ENCODE data around the gene MYO5C.
A peak's percentile ranks its signal among the peaks of the same experiment; 100 is the strongest.

MYO5C gene

DNA sequence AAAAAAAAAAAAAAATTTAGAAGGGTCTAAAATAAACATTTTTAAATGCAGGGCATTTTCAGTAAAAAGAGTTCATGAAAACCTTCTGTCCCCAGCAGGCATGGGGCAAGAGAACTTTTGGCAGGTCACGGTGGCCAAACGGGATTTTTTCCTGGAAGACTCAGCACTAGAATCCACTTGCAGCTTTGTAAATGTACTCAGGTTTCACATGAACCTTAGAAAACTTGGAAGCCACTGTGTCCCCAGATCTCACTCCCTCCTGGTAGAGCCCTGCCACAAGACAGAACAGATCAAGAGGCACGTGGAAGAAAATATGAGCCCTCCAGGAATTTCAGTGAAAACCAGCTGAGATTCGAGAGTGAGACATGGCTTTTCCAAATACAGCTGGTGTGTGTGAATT, 102.3 kb downstream of the MYO5C start:
- no peak for DNase-seq (ENCODE audit: low read depth)
- H3K4me3 ChIP-seq (ENCODE audit: low read length) = no peak overlapping the region
- TF ChIP-seq, protein P1, sequence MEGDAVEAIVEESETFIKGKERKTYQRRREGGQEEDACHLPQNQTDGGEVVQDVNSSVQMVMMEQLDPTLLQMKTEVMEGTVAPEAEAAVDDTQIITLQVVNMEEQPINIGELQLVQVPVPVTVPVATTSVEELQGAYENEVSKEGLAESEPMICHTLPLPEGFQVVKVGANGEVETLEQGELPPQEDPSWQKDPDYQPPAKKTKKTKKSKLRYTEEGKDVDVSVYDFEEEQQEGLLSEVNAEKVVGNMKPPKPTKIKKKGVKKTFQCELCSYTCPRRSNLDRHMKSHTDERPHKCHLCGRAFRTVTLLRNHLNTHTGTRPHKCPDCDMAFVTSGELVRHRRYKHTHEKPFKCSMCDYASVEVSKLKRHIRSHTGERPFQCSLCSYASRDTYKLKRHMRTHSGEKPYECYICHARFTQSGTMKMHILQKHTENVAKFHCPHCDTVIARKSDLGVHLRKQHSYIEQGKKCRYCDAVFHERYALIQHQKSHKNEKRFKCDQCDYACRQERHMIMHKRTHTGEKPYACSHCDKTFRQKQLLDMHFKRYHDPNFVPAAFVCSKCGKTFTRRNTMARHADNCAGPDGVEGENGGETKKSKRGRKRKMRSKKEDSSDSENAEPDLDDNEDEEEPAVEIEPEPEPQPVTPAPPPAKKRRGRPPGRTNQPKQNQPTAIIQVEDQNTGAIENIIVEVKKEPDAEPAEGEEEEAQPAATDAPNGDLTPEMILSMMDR (conservative IDR thresholded peaks at IDR 0.05; ENCODE audit: low read depth, low read length) = no peak

DNA sequence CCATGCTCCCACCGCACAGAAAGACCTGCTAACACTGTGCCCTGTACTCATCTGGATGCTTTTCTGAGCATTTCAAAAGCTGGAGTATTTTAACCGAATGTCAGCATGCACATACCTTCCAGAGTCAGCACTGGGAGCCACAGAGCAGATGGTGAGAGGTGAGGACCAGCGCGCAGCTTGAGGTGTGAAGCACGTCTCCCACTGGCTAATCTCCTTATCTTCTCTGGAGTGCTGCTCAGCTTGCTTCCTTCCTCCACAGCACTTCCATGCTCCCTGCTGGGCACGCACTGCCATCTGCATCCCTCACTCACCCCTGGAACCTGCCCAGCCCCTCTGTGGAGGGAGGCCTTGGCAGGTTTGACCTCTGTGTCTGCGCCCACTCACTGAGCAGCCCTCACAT, 104.4 kb downstream of the MYO5C start, which contains the start of gene GNB5:
GNB5 (minus strand) TSS at position 186 of the 400 bp plus-strand sequence. CDS start 6,716 bp downstream, outside the sequence.
- H3K4me3 ChIP-seq (ENCODE audit: low read length) = no peak within 1 kb of the TSS
- no peak for DNase-seq (ENCODE audit: low read depth)
- TF ChIP-seq, protein P1 (conservative IDR thresholded peaks at IDR 0.05; ENCODE audit: low read depth, low read length) = no peak

DNA sequence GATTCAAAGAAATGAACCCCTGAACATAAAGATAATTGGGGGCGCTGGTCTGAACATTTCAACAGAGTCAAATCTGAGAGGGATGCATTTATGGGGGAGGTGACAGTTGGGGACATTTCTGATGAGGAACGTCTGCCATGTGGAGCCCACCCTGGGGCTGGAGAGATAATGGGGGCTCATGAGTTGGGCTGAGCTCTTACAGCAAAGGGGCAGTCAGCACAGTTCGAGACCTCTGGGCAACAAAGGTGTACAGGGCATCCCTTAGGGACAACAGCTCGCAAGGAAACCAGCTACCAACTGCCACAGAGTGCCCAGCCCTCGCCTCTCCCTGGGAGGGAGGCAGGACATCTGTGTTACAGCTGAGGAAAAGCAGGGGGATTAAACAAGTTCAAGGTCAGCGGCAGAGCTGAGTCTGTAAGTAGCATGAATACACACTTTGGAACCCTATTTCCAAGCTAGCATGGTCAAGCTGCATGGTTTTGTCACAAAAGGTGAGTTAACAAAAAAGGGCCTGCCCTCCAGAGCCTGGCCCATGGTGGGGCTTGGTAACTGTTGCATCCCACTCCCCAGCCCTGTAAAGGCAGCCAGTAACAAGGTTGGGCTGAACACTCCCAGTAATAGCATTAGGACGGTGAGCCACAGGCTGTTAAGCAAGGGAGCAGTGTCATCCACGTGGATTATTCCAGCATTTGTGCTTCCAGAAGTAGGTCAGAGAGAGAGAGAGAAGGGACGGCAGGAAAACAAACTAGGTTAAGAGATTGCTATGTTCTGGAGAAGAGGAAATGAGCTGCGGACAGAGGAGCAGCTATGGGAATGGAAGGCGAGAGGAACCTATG, 108.7 kb downstream of the MYO5C start:
- DNase-seq (ENCODE audit: low read depth) = no peak
- TF ChIP-seq, protein P1 (conservative IDR thresholded peaks at IDR 0.05; ENCODE audit: low read depth, low read length) = no peak
- no peak overlapping the region for H3K4me3 ChIP-seq (ENCODE audit: low read length)

DNA sequence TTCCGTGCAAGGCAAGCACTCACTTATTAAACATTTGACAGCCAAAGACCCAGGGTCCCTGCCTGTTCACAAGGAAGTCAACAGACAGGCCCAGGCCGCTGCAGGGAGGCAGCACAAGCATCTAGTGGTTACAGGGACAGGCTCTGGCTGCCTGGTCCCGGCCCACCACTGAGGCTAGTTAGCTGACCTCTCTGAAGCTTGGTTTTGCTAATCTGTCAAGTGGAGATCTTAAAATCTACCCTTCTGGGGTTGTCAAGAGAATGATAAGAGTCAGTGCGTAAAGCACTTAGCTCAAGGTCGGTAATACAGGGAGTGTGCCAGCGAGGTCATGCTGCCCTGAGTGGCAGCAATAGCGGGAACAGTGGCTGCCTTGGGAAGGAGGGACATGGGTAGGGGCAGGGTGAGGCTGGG, 110.4 kb downstream of the MYO5C start:
- DNase-seq (ENCODE audit: low read depth) = no peak
- TF ChIP-seq, protein P1 (conservative IDR thresholded peaks at IDR 0.05; ENCODE audit: low read depth, low read length) = no peak
- H3K4me3 ChIP-seq (ENCODE audit: low read length) = no peak overlapping the region

DNA sequence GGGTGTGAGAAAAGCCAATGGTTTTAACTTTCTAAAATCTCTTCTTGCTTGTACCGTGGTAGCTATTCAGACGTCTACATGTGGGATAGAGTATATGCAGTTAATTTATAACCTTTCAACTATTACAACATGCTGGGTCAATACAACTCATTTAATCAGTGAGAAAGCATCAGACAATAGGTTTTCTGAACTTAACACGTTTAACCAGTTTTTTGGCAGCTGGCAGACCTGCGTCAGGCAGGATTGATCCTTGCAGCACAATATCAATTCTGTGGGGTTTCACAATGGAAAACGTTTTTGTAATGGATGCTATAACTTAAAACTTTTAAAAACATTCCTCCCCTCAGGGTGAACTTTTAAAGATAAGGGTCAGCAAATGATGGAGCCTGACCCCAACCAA, 110.9 kb downstream of the MYO5C start:
- TF ChIP-seq, protein P1 (conservative IDR thresholded peaks at IDR 0.05; ENCODE audit: low read depth, low read length) = no peak
- no peak for DNase-seq (ENCODE audit: low read depth)
- no peak overlapping the region for H3K4me3 ChIP-seq (ENCODE audit: low read length)

DNA sequence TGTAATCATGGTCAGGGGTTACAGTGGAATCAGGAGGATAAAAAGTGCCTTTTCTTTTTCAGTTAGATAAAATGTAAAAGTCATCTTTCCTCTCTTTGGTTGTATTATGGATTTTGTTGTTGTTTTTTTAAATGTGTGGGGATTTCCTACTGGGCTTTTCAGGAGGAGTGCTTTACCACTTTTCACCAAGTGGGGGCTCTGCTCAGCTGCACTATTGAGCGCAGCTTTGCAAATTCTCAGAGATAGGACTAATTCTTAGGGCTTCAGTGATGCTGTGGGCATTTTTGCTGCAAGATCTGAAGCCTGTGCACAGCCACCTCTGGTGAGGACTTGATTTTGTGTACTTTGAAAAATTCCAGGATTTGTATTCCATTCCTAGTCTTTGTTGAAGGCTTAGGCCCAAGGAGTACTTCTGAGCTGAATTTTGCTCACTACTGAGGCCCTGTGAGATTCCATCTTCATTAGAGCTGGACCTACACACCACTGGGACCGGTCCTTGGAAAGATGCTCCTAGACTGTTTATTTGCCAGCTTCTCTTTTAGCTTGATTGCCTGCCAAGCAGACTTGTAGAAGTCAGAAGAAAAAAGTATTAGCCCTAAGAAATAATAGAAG, 111.9 kb downstream of the MYO5C start:
- TF ChIP-seq, protein P1 (conservative IDR thresholded peaks at IDR 0.05; ENCODE audit: low read depth, low read length) = peak; percentile 65
- H3K4me3 ChIP-seq (ENCODE audit: low read length) = no peak overlapping the region
- DNase-seq (ENCODE audit: low read depth) = no peak

Measured in retinal pigment epithelial cell (primary cell).